Muscle of leg (tissue), 11 donors: ENCODE results near the gene RAD9A. TPM values are rescaled to one million over a fixed set of nuclear protein-coding genes. Genes with fewer than 3 reads are reported as not detected.

Source experiments
- DNase-seq: peaks from one replicate; pipeline ENCODE4 v3.0.0; 2013
- H3K27ac ChIP-seq: one replicate; pipeline ENCODE4 v1.5.1; 2013; ENCODE audit warnings: mild to moderate bottlenecking, low read length, control low read depth
- H3K27me3 ChIP-seq: one replicate; pipeline ENCODE4 v1.6.1; 2013; ENCODE audit warnings: low read length; ENCODE audit not compliant: control insufficient read depth, insufficient read depth
- H3K36me3 ChIP-seq: one replicate; pipeline ENCODE4 v1.6.1; 2013; ENCODE audit warnings: low read length; ENCODE audit not compliant: control insufficient read depth, insufficient read depth
- H3K4me1 ChIP-seq: one replicate; pipeline ENCODE4 v1.6.1; 2013; ENCODE audit warnings: low read length; ENCODE audit not compliant: control insufficient read depth, insufficient read depth
- H3K4me3 ChIP-seq: one replicate; pipeline ENCODE4 v1.5.1; 2013; ENCODE audit warnings: low read length, control low read depth
- H3K9me3 ChIP-seq: replicated peaks from 2 replicates; pipeline ENCODE4 v1.6.1; 2013; ENCODE audit warnings: low read depth, low read length; ENCODE audit not compliant: control insufficient read depth
- WGBS: methylation state at CpG from one replicate; pipeline ENCODE4 v1.1.5; 2013; ENCODE audit warnings: missing lambda C conversion rate; ENCODE audit not compliant: insufficient coverage; 5-methylcytosine and 5-hydroxymethylcytosine counted together
- polyA plus RNA-seq, 8 donors: library from polyadenylated mRNA; unstranded; fragments of 120-200 nt; gene quantifications; one replicate each; pipeline versions ENCODE4 v1.2.1 to v1.2.3, GENCODE V29; 2013; ENCODE audit warnings: inconsistent platforms in 1 of 8, low replicate concordance in 1 of 8; ENCODE audit not compliant: insufficient read length in 8 of 8, insufficient read depth in 1 of 8
- total RNA-seq: library from RNA; stranded (reverse); fragments of 120-200 nt; gene quantifications from one replicate; pipeline ENCODE4 v1.2.4, GENCODE V29; 2013

The RAD9A gene
- total and polyA plus RNA-seq, 9 donors = 6.9 to 14.2 (median 11.0) TPM

DNA sequence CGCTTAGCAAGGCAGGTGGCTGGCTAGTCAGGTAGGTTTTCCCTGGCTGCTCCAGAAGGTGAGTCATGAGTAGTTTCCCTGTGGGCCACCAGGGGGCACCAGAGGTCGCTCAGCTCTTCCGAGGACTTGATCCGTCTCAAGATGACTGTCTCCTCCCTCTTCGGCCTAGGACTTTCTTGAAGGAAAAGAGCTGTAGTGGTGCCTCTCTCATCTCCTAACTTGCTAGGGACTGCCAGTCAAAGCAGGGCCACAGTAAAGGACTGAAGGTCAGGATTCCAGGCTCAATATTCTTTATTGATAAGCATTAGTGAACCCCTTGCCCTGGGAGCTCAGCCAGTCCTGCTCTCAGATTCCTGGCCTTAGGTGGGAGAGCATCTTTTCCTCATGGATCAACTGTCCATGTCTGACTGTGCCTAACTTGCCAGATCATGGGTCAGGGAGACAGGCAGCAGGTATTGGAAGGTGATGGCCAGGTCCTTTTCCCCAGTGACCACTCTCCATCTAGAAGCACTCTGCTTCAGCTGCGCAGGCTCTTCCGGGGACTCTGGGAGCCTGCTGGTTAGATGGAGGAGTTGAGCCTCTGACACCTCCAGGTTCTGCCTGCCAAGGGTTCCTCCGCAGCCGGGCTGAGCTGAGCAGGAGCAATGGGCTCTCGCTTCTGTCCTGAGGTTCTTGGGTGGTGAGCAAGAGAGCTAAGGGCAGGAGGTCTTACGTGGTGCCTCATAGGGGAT, 40.3 kb upstream of the RAD9A start:
- no peaks in the 10 kb centered on the region for H3K36me3 ChIP-seq
- H3K27ac ChIP-seq = peak overlapping the region; percentile 47
- no peak overlapping the region for H3K4me3 ChIP-seq
- no peaks in the 10 kb centered on the region for H3K9me3 ChIP-seq
- peak; percentile 85 for DNase-seq
- H3K27me3 ChIP-seq = no peaks in the 10 kb centered on the region
- H3K4me1 ChIP-seq = peaks cover 45% of the 10 kb centered on the region
- WGBS = 46% methylated on average over 10 of the region's 11 CpGs

GRCh38 chr11:67352546-67353316, 39.1 kb upstream of the RAD9A start:
- no peaks in the 10 kb centered on the region for H3K36me3 ChIP-seq
- peaks cover 58% of the 10 kb centered on the region for H3K4me1 ChIP-seq
- peak; percentile 35 for DNase-seq
- H3K27me3 ChIP-seq = no peaks in the 10 kb centered on the region
- H3K27ac ChIP-seq = peak overlapping the region; percentile 99
- WGBS = 13% methylated on average over 19 of the region's 25 CpGs
- H3K4me3 ChIP-seq = peak overlapping the region; percentile 87
- no peaks in the 10 kb centered on the region for H3K9me3 ChIP-seq

DNA sequence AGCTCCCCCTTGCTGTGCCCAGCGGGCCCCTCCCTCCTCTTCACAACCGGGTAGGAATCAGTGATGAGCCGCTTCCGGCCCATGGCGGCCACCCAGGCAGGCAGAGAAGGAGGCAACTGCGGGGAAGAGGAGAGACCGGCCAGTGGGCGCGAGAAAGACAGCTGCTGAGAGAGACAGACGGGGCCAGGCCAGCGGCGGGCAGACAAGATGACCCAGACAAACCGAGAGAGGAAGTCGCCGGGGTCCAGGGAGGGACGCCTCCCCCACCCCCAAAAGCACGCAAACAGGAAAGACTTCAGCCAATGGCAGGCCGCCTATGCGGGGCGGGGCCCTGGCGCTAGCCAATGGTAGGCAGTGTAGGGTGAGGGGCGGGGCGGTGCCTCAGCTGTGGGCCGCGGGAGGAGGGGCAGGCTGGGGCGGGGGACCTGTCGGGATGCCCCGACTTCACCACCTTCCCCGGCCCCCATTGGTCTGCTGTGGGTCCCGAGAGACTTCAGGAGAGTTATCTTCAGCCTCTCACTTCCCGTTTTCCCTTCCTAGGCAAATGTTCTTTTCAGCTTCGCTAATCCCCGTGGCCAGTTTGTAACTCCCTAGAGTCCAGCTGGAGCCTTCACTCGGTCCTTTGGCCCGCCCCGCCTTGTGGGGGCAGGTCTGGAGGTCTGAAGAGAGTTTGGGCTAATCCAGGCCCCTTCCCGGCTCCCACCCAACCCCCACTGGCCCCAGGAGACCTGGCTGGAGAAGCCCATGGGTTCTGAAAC, 38.3 kb upstream of the RAD9A start, which contains the start of gene POLD4:
Gene POLD4 (minus strand): TSS at position 230 of the 758 bp plus-strand sequence. CDS start 147 bp downstream, at position 83.
- Histone ChIP-seq H3K36me3 (no peaks in the 10 kb centered on the region), H3K4me1 (peaks cover 65% of the 10 kb centered on the region), H3K9me3 (no peaks in the 10 kb centered on the region), H3K27me3 (no peaks in the 10 kb centered on the region), H3K27ac (peak within 1 kb of the TSS; percentile 99), H3K4me3 (peak within 1 kb of the TSS; percentile 87)
- DNase-seq = peak; percentile 98
- WGBS = 0% methylated on average over 13 of the region's 37 CpGs

DNA sequence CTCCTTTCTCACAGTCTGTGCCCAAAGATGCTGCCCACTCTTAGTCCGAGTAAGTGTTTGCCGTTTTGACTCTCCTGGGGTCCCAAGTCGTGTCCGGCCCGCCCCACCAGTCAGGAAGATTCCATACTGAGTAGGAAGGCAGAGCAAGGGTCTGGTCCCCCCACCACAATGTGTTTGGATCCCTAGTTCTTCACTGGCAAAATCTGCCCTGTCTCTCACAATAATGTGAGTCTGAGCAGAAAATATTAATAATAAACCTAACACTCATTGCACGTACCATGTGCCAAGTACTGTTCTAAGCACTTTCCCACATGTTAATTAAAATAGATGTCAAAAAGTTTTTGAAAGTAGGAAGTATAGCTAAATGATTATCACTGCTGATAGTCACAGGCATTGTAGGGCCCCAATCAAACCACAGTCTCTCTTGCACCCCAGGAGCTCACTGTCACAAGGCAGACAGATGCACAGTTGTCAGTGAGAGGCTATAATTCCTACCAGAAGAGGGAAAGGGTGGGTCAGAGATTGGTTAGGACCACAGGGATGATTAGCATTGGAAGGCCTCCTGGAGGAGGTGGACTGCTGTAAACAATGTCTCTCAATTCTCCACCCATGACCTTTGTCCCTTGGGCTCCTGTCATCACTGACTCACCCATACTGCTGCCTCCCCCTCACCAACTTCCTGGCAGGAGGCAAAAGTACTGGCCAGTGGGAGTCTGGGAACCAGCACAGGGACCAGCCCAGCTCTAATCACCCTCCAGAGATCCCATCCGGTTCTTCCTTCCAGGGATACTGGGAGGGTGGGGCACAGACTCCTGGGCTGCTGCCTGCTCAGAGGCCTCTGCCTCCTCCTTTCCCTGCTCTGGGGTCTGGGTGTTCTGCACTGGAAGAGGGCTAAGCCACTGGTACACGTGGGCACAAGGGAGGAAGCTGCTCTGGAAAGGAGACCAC, 37.4 kb upstream of the RAD9A start:
- Histone ChIP-seq H3K27ac (peak overlapping the region; percentile 99), H3K4me1 (peaks cover 65% of the 10 kb centered on the region)

GRCh38 chr11:67355023-67355793, 36.6 kb upstream of the RAD9A start:
- Histone ChIP-seq H3K27me3 (no peaks in the 10 kb centered on the region), H3K4me1 (peaks cover 65% of the 10 kb centered on the region), H3K9me3 (no peaks in the 10 kb centered on the region), H3K4me3 (no peak overlapping the region), H3K27ac (peak overlapping the region; percentile 99), H3K36me3 (no peaks in the 10 kb centered on the region)
- 75% methylated on average over 5 of the region's 11 CpGs for WGBS
- no peak for DNase-seq

More for the DNA sequence above, 37.4 kb upstream of the RAD9A start:
- peak; percentile 56 for DNase-seq
- no peaks in the 10 kb centered on the region for H3K27me3 ChIP-seq
- H3K9me3 ChIP-seq = no peaks in the 10 kb centered on the region
- WGBS = 7% methylated on average over 5 of the region's 8 CpGs
- H3K4me3 ChIP-seq = peak overlapping the region; percentile 87
- no peaks in the 10 kb centered on the region for H3K36me3 ChIP-seq

GRCh38 chr11:67355794-67356386, 35.9 kb upstream of the RAD9A start:
- H3K27me3 ChIP-seq = no peaks in the 10 kb centered on the region
- H3K36me3 ChIP-seq = no peaks in the 10 kb centered on the region
- DNase-seq = no peak
- peaks cover 65% of the 10 kb centered on the region for H3K4me1 ChIP-seq
- no peaks in the 10 kb centered on the region for H3K9me3 ChIP-seq
- WGBS = 87% methylated on average over 1 of the region's 4 CpGs
- no peak overlapping the region for H3K4me3 ChIP-seq
- no peak overlapping the region for H3K27ac ChIP-seq

DNA sequence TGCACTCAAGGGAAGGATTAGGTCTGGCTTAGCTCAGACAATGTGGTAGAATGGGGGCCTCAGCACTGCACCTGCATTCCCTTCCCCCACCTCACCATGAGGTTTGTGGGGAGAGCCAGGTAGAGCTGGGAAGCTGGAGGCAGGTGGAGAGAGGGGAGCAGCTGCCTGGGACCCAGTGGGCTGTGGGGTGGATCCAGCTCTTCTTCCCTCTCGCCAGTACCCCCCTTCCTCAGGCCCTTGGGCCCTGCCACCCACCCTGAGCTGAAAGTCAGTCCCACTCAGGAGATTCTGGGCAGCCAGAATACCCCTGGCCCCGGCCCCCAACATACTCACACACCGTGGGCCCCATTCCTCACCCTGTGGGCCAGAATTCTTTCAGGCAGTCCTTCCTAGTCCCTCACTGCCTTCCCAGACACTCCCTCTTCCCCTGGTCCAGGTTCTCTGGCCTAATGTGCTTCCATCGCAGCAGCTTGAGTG, 35.4 kb upstream of the RAD9A start:
- no peak overlapping the region for H3K4me3 ChIP-seq
- DNase-seq = no peak
- H3K36me3 ChIP-seq = no peaks in the 10 kb centered on the region
- H3K27me3 ChIP-seq = no peaks in the 10 kb centered on the region
- no peaks in the 10 kb centered on the region for H3K9me3 ChIP-seq
- H3K27ac ChIP-seq = no peak overlapping the region
- WGBS = 56% methylated on average over 2 of the region's 4 CpGs
- H3K4me1 ChIP-seq = peaks cover 63% of the 10 kb centered on the region

- peak; percentile 80 for DNase-seq
- WGBS = 13% methylated on average over 1 of the region's 3 CpGs
- H3K36me3 ChIP-seq = no peaks in the 10 kb centered on the region
- H3K4me1 ChIP-seq = peaks cover 57% of the 10 kb centered on the region
- no peaks in the 10 kb centered on the region for H3K27me3 ChIP-seq
- H3K4me3 ChIP-seq = no peak overlapping the region
- no peaks in the 10 kb centered on the region for H3K9me3 ChIP-seq
- no peak overlapping the region for H3K27ac ChIP-seq
Observed at GRCh38 chr11:67356864-67357561, 34.8 kb upstream of the RAD9A start.
